HG03432 (cell line): ENCODE data around the gene CHRNG.
"Not testable (repeated sequence)": the region's sequence is repeated elsewhere in the genome, so short reads cannot be mapped to it uniquely, and the experiment has no call there.

Source experiments
- ATAC-seq: cut with Tn5 transposase; IDR thresholded peaks from one replicate; pipeline ENCODE4 v1.9.1; 2021; ENCODE audit warnings: mild to moderate bottlenecking, moderate library complexity; ENCODE audit not compliant: unreplicated experiment

Gene CHRNG

GRCh38 chr2:232527905-232528470 is 11.5 kb upstream of the CHRNG start:
- ATAC-seq, result no peak

DNA sequence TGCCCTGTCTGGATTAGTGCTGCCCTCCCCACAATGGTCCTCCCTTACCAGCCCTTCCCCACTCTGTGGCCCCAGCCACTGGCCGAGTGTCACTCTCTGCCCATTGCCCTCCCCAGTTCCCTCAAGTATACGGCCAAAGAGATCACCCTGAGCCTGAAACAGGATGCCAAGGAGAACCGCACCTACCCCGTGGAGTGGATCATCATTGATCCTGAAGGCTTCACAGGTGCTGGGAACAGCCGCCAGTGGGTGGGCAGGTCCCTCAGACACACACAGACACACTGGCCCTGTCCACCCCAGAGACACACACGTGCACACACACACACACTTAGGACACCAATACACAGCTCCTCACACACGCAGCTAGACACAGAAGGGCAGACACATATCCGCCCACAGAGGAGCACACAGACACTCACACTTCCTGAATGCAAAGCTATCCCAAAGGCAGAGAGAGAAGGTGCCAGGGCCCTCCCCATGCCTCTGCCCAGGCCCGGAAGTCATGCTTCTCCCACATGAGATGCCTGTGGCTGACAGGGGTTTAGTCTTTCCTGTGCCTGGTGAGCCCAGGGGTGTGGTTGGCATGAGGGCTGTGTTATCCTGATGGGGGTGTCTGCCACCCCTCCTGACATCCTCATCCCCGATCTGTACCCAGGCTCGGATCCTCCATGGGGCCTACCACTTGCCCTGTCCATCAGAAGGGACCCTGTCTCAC is 10.6 kb upstream of the CHRNG start:
- ATAC-seq, result no peak

GRCh38 chr2:232529806-232530547 is 9.5 kb upstream of the CHRNG start:
- no peak for ATAC-seq

DNA sequence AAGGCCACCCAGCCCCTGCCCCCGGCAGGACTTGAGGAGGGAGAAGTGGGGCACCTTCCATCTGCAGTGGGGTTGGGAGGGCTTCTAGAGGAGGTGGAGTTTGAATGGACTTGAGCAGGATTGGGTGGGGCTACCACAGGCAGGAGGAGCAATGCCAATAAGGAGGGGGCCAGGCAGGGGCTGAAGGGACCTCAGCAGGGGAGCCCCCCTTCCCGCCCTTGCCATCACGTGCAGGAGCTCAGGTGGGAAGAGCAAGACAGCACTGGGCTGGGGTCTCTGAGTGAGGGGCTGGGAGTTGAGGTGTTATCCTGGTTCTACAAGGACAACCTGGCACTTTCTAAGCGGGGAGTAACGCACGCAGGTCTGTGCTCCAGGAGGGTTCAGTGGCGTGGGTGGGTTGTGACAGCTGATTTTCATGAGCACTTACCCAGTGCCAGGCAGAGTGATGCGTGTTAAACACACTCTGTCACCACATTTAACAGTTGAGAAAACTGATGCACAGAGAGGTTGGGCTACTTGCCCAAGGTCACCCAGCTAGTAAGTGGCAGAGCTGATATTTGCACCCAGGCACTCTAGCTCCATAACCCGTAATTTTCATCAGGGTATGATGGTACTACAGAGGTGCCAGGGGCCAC is 8.7 kb upstream of the CHRNG start:
- no peak for ATAC-seq

GRCh38 chr2:232532419-232532818 is 7.1 kb upstream of the CHRNG start:
- ATAC-seq, result no peak

DNA sequence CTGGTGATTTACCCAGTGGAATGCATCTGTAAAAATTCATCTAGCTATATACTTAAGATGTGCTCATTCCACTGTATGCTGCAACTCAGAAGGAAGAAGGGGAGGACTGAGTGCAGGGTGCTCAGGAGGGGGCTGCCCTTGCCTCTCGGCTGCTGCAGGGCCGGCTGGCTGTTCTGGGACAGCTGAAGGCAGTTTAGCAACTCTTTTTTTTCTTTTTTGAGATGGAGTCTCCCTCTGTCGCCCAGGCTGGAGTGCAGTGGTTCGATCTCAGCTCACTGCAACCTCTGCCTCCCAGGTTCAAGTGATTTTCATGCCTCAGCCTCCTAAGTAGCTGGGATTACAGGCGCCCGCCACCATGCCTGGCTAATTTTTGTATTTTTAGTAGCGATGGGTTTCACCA is 6.7 kb upstream of the CHRNG start:
- not testable (repeated sequence) for ATAC-seq

GRCh38 chr2:232533944-232534710 is 5.4 kb upstream of the CHRNG start:
- no peak for ATAC-seq

DNA sequence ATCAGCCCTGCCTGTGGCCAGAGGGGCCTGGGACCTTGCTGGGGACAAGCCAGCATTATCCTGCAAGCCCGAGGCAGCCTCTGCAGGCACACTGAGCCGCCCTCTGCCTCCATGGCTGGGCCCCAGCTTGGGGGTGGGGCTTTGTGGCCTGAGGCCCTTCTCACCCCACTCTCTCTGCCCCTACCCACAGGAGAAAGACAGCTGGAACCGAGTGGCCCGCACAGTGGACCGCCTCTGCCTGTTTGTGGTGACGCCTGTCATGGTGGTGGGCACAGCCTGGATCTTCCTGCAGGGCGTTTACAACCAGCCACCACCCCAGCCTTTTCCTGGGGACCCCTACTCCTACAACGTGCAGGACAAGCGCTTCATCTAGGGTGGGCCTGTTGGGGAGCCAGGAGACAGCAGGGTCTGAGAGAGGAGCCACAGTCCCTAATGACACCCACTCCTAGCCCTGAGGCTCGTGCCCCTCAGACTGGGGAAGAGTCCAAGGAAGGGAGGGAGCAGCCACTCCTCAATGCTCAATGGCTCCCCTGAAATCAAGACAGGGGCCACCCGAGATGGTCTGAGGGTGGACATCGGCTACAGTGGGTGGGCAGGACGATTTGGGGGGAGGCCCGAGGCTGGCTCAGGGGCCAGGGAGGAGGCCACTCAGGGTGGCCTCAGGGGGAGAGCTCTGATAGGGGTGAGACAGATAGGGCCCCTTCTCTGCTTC is 4.4 kb upstream of the CHRNG start:
- ATAC-seq, result no peak

- no peak for ATAC-seq
Measured at GRCh38 chr2:232535761-232536530, 3.5 kb upstream of the CHRNG start.

GRCh38 chr2:232537079-232537478 is 2.4 kb upstream of the CHRNG start:
- no peak for ATAC-seq

- ATAC-seq, result no peak
Measured at GRCh38 chr2:232537499-232537898, 2.0 kb upstream of the CHRNG start.

DNA sequence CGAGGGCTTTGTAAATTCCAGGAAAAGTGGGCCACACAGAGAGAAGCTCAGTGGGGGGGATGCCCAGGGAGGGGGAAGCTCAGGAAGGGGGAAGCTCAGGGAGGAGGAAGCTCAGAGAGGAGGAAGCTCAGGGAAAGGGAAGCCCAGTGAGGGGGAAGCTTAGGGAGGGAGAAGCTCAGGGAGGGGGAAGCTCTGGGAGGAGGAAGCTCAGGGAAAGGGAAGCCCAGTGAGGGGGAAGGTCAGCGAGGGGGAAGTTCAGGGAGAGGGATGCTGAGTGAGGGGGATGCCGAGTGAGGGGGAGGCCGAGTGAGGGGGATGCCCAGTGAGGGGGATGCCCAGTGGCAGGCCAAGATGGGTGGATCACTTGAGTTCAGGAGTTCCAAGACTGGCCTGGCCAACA is 821 bp upstream of the CHRNG start:
- no peak for ATAC-seq

GRCh38 chr2:232540441-232541041 is 1.0 kb downstream of the CHRNG start:
- ATAC-seq, result no peak

DNA sequence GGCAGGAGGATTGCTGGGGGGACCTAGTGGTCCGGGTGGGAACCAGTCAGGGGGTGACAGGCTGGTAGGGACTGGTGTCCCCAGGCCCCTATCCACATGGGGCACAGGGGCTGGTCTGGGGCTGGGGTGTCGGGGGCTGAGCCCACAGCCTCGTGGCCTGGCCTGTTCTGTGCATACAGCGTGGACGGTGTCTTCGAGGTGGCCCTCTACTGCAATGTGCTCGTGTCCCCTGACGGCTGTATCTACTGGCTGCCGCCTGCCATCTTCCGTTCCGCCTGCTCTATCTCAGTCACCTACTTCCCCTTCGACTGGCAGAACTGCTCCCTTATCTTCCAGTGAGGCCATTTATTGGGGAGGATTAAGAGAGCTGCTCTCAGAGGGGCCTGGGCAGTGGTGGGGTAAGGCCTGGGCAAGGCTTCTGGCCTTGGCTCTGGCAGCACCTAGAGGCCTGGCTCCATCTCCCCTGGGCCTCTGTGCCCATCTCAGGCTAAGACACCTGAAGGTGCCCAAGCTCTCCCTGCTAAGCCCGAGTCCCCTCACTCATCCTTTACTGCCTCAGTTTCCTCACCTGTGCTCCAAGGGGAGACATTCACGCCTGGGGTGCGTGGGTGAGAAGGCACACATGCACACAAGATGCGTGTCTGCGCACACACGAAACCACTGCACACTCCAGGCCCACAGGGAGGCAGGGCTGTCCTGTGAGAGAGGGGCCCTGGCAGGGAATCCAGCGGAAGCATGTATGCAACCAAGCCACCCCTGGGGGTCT is 1.9 kb downstream of the CHRNG start:
- no peak for ATAC-seq

DNA sequence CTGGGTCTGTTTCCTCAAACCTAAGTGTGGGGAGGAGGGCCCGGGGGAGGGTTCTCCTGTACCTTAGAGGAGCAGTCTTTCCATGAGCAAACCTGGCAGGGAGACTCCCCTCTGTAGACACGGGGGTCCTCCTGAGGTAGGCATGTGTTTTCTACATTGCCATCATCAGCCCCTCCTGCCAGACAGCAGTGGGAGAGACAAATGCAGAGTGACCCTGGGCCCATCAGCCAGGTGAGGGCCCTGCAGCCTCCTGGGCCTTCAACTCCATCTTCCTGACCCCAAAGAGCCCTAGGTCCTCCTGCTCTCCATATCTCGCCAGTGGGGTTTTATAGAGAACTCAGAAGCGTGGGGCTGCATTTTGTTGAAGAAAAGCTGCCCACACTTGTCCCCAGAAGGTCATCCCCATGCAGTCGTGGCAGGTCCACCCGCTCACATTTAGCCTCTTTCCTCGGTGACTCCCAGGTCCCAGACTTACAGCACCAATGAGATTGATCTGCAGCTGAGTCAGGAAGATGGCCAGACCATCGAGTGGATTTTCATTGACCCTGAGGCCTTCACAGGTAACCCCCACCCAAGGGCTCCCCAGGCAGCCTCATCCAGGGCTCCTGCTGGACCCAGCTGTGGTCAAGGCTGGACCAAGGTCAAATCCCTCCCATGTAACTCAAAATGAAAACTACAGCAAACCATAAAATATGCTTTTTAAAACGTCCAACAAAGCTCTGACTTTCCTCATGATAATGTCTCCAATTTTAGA is 2.6 kb downstream of the CHRNG start:
- no peak for ATAC-seq

DNA sequence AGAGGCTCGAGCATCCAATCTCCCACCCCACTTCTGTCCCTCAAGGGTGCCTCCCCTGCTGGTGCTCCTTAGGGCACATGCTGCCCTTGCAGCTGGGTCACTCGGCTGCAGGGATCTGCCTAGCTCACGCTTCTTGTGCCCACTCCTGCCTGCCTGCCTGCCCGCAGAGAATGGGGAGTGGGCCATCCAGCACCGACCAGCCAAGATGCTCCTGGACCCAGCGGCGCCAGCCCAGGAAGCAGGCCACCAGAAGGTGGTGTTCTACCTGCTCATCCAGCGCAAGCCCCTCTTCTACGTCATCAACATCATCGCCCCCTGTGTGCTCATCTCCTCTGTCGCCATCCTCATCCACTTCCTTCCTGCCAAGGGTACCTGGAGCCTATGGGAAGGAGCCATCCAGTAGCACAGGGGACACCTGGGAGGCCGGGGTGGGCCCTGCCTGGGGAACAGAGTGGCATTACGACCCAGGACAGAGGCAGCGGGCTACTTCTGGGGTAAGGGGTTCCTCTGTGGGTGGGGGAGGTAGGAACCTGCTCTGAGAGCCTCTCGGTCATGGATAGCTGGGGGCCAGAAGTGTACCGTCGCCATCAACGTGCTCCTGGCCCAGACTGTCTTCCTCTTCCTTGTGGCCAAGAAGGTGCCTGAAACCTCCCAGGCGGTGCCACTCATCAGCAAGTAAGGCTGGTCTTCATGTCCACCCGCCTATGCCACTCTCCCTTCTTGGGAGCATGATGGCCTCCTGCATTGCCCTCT is 3.4 kb downstream of the CHRNG start:
- ATAC-seq, result no peak

DNA sequence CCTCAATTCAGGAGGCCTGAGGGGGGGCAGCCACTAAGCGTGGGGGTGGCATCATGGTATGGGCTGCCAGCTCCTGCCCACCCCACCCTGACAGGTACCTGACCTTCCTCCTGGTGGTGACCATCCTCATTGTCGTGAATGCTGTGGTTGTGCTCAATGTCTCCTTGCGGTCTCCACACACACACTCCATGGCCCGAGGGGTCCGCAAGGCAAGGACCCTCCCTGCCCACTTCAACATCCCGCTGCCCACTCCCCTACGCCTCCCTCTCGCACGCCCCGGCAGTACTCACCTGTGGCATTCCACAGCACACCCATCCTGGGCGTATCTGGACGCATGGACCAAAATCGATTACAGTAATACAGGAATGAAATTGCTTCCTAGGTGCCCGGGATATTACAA is 4.0 kb downstream of the CHRNG start:
- ATAC-seq, result no peak
